ENCODE data around the gene NCR2. TPM values are rescaled to one million over a fixed set of nuclear protein-coding genes. Genes with fewer than 3 reads are reported as not detected.

Gene NCR2
- total RNA-seq, 1 donor from 2014 or later: not detected

DNA sequence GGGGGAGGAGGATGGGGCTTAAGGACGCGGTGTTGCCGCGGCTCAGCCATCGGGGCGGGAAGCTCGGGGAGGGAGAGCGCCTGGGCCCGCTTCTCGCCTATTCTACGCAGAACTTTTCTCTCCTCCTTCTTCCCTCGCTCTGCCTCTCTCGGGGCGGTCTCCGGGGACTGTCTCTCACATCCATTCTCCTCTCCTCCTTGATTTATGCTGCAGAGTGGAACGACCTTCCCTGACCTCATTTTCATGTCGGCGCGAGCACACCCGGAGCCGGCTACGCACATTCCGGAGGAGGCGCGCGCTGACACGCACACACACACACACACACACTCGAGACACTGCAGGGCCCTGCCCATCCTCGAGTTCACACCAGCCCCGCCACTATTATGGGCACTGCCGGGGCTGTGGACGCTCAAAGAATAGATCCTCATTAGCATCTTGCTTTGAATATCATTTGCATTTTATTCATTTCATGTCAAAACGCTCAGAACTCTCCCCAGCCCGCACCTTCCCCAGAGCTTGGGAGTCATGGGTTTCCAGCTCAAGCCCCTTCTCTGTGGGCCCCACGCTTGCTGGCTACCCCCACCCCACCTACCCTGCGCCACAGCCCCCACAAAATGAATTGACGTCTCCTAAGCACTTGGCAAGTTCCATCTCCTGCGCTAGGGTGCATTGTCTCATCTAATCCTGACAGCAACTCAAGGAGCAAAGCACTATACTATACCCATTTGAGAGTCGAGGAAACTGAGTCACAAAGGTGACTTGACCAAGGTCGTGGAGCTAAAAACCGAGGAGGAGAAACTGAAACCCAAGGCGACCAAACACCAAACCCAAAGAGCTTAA lies 36.8 kb downstream of the NCR2 start:
- DNase-seq (ENCODE audit: low spot score in 2 of 2): no peak
- intact Hi-C loops (cut with DNase I): no loop called here
- Histone ChIP-seq H3K9me3 (no peaks in the 10 kb centered on the region), H3K27ac (no peak overlapping the region), H3K27me3 (peaks cover 29% of the 10 kb centered on the region), H3K36me3 (no peaks in the 10 kb centered on the region), H3K4me3 (peak overlapping the region; percentile 31 to 53), H3K4me1 (peaks cover 9 to 23% of the 10 kb centered on the region in 2 donors)
- TF ChIP-seq, protein P1, sequence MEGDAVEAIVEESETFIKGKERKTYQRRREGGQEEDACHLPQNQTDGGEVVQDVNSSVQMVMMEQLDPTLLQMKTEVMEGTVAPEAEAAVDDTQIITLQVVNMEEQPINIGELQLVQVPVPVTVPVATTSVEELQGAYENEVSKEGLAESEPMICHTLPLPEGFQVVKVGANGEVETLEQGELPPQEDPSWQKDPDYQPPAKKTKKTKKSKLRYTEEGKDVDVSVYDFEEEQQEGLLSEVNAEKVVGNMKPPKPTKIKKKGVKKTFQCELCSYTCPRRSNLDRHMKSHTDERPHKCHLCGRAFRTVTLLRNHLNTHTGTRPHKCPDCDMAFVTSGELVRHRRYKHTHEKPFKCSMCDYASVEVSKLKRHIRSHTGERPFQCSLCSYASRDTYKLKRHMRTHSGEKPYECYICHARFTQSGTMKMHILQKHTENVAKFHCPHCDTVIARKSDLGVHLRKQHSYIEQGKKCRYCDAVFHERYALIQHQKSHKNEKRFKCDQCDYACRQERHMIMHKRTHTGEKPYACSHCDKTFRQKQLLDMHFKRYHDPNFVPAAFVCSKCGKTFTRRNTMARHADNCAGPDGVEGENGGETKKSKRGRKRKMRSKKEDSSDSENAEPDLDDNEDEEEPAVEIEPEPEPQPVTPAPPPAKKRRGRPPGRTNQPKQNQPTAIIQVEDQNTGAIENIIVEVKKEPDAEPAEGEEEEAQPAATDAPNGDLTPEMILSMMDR (IDR thresholded peaks at IDR 0.05): no peak

DNA sequence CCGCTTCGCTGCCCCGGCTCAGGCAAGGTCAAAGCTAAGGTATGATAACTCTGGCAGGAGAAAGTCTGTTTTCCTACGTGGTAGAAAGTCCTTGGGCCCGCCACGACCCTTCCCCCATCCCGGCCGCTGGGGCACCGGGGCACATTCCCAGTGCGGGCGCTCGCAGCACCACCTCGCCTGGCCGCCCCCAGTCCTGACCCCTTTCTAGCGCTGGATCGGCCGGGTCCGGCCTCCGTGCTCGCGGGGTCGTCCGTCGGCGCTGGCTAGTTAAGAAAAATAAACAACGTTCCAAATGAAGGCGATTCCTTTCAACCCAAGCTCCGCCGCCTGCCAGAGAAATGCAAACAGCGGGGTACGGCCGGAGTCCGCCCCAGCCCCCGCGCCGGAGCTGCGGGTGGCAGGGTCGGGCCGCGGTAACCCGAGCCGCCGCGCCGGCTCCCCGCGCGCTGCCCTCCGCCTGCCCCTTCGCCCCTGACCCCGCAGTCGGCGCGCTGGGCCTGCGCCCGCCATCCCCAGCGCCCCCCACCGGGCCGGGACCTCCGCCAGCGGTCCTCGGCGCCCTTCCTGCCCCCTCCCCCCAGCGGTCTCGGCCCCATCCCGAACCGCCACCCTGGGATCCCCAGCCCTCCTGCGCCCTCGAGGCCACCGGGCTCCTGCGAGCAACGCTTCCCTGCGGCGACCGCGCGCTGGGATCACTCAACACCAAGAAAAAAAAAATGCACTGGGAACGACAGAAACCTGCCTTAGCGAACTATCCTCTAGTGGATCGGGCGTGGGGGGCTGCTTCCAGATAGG lies 37.6 kb downstream of the NCR2 start:
- Histone ChIP-seq H3K36me3 (no peaks in the 10 kb centered on the region), H3K4me3 (peak overlapping the region; percentile 19 to 53), H3K27me3 (peaks cover 29% of the 10 kb centered on the region), H3K9me3 (no peaks in the 10 kb centered on the region), H3K27ac (no peak overlapping the region), H3K4me1 (peaks cover 9 to 23% of the 10 kb centered on the region in 2 donors)
- DNase-seq (ENCODE audit: low spot score in 2 of 2): no peak
- TF ChIP-seq, protein P1 (IDR thresholded peaks at IDR 0.05): no peak
- intact Hi-C loops (cut with DNase I): no loop called here

DNA sequence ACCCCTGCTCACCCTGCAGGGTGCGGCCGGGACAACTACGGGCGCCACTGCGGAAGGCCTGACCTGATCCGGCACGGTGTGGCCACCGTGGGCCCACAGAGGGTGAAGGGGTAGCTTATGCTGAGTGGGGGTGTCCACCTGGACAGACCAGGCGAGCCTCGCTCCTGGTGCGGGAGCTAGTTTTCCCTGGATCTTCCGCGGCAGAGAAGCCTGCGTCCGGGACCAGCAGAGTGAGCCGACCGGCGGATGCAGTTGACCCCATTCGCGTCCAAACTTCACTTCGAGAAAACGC lies 38.2 kb downstream of the NCR2 start:
- Histone ChIP-seq H3K27ac (no peak overlapping the region), H3K9me3 (no peaks in the 10 kb centered on the region), H3K27me3 (peaks cover 29% of the 10 kb centered on the region), H3K4me1 (peaks cover 9 to 23% of the 10 kb centered on the region in 2 donors), H3K4me3 (peak overlapping the region; percentile 13 to 53), H3K36me3 (no peaks in the 10 kb centered on the region)
- no peak for DNase-seq (ENCODE audit: low spot score in 2 of 2)
- intact Hi-C loops (cut with DNase I): no loop called here
- TF ChIP-seq, protein P1 (IDR thresholded peaks at IDR 0.05): no peak

DNA sequence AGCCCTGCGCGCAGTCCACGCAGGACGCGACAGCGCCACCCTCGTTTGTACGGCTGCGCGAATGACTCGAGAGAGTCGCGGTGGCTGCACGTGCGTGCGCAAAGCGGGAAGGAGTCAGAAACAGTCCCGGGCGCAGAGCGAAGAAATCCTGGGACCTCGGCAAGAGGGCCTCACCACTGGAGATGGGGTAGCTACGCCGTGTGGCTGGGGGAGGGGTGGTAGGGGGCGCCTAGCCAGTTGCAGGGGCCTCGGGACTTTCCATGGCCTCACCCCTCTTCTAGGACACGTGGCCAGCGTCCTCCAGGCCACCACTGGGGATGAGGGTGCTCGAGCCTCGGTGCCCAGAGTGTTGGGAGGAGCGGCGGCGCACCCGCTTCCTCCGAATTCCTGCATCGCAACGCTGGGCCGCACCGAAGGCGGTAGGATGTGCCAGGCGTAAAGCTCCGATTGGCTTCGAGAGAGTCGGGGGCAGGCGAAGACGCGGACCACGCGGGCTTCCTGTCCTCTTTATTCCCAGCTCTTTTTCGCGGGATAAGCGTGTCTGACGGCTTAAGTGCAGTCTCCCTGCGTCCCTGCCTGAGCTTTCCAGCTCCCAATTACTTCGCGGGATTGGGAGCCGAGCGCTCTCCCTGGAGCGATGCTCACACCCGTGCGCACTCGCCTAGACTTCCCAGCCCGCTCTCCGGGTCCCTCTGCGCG lies 38.7 kb downstream of the NCR2 start:
- peak overlapping the region; percentile 13 to 53 for H3K4me3 ChIP-seq

More for the DNA sequence above, 38.7 kb downstream of the NCR2 start:
- TF ChIP-seq, protein P1 (IDR thresholded peaks at IDR 0.05): no peak
- peaks cover 29% of the 10 kb centered on the region for H3K27me3 ChIP-seq
- H3K4me1 ChIP-seq: peaks cover 9 to 23% of the 10 kb centered on the region in 2 donors
- no peaks in the 10 kb centered on the region for H3K9me3 ChIP-seq
- no peak for DNase-seq (ENCODE audit: low spot score in 2 of 2)
- intact Hi-C loops (cut with DNase I): no loop called here
- no peak overlapping the region for H3K27ac ChIP-seq
- H3K36me3 ChIP-seq: no peaks in the 10 kb centered on the region
